Breast epithelium (tissue), 4 donors: ENCODE measurements around the gene POU3F3. TPM values are rescaled to one million over a fixed set of nuclear protein-coding genes. Genes with fewer than 3 reads are reported as not detected.

Experiments
- DNase-seq, 2 donors: peaks; one replicate each; pipeline ENCODE4 v3.0.0-alpha.2; 2019; ENCODE audit warnings: low spot score in 2 of 2
- H3K27ac ChIP-seq, 2 donors: fragments of 200-600 bp; sonication (generic) in 1 of 2; one replicate each; pipeline ENCODE4 v1.5.1; 2016 to 2019; ENCODE audit warnings: mild to moderate bottlenecking in 1 of 2
- H3K27me3 ChIP-seq, 2 donors: fragments of 200-600 bp; sonication (generic) in 1 of 2; one replicate each; pipeline versions ENCODE4 v1.5.1 to v1.6.0; 2017 to 2019; ENCODE audit warnings: control low read depth in 1 of 2, mild to moderate bottlenecking in 1 of 2
- H3K36me3 ChIP-seq: fragments of 200-600 bp; one replicate; pipeline ENCODE4 v1.5.1; 2019
- H3K4me1 ChIP-seq, 2 donors: fragments of 200-600 bp; sonication (generic); one replicate each; pipeline ENCODE4 v1.5.1; 2016 to 2019; ENCODE audit warnings: control low read depth in 1 of 2
- H3K4me3 ChIP-seq, 3 donors: fragments of 200-600 bp; sonication (generic); 1 replicate in 2 of 3; 2 replicates in 1 of 3; pipeline ENCODE4 v1.5.1; 2016 to 2019; ENCODE audit warnings: mild to moderate bottlenecking in 3 of 3, moderate library complexity in 2 of 3
- H3K9me3 ChIP-seq, 2 donors: fragments of 200-600 bp; sonication (generic) in 1 of 2; one replicate each; pipeline ENCODE4 v1.5.1; 2016 to 2019; ENCODE audit warnings: control low read depth in 1 of 2
- CTCF ChIP-seq, 3 donors: fragments of 450-650 bp; IDR thresholded peaks; one replicate each; pipeline ENCODE4 v1.5.1; 2016 to 2017; ENCODE audit warnings: antibody characterized with exemption in 3 of 3, mild to moderate bottlenecking in 3 of 3, moderate library complexity in 3 of 3
- POLR2A ChIP-seq: fragments of 450-650 bp; IDR thresholded peaks from one replicate; pipeline ENCODE4 v1.6.1; 2016; ENCODE audit warnings: antibody characterized with exemption, mild to moderate bottlenecking, moderate library complexity
- POLR2AphosphoS5 ChIP-seq, 3 donors: sonication (generic); formaldehyde crosslinking; IDR thresholded peaks; one replicate each; pipeline ENCODE4 v1.6.1; 2017; ENCODE audit warnings: antibody characterized with exemption in 3 of 3
- intact Hi-C: fragments of 100-400 bp; cut with DNase I; formaldehyde crosslinking; loops from one replicate; pipeline ENCODE4 v1.15.1; 2023; ENCODE audit warnings: low total_unique reads
- total RNA-seq, 3 donors: library from RNA; depleted of rRNA; stranded (reverse); fragments of >200 nt; gene quantifications; one replicate each; pipeline ENCODE4 v1.1.0, GENCODE V29; 2016

POU3F3 gene
- total RNA-seq, 3 donors from 2014 or later: 0.32 to 3.4 (median 0.98) TPM

- Histone ChIP-seq H3K27ac (peak overlapping the region in 1 of 2 donors; percentile 19), H3K27me3 (peaks cover 8 to 87% of the 10 kb centered on the region in 2 donors), H3K4me3 (peak overlapping the region in 1 of 3 donors; percentile 60), H3K9me3 (peaks cover 0 to 4% of the 10 kb centered on the region in 2 donors), H3K36me3 (no peaks in the 10 kb centered on the region), H3K4me1 (peaks cover 0 to 7% of the 10 kb centered on the region in 2 donors)
- TF ChIP-seq CTCF (IDR thresholded peaks at IDR 0.05) (no peak), POLR2A (no peak), POLR2AphosphoS5 (IDR thresholded peaks at IDR 0.05) (no peak)
- no peak for DNase-seq
- intact Hi-C loops: no loop called here
Measured at GRCh38 chr2:104856086-104856972, 2.4 kb downstream of the POU3F3 start.

DNA sequence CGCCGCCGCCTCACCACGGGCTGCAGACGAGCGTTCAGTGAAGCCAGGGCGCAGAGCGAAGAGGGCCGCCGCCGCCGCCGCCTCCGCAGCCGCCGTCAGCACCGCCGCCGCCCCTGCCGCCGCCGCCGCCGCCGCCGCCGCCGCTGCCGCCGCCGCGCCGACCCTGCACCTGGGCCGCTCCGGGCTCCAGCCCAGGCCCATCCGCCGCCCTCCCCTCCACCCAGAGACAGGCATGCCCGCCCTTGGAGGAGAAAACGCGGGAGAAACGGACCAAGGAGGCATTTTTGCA lies 3.0 kb downstream of the POU3F3 start:
- intact Hi-C loops: no loop called here
- H3K27ac ChIP-seq: peak overlapping the region in 1 of 2 donors; percentile 19
- H3K4me3 ChIP-seq: peak overlapping the region in 2 of 3 donors; percentile 15 to 60
- TF ChIP-seq POLR2A (no peak), POLR2AphosphoS5 (IDR thresholded peaks at IDR 0.05) (no peak), CTCF (IDR thresholded peaks at IDR 0.05) (no peak)
- H3K36me3 ChIP-seq: no peaks in the 10 kb centered on the region
- peaks cover 0 to 4% of the 10 kb centered on the region in 2 donors for H3K9me3 ChIP-seq
- no peak for DNase-seq
- peaks cover 0 to 5% of the 10 kb centered on the region in 2 donors for H3K4me1 ChIP-seq
- H3K27me3 ChIP-seq: peaks cover 8 to 87% of the 10 kb centered on the region in 2 donors

DNA sequence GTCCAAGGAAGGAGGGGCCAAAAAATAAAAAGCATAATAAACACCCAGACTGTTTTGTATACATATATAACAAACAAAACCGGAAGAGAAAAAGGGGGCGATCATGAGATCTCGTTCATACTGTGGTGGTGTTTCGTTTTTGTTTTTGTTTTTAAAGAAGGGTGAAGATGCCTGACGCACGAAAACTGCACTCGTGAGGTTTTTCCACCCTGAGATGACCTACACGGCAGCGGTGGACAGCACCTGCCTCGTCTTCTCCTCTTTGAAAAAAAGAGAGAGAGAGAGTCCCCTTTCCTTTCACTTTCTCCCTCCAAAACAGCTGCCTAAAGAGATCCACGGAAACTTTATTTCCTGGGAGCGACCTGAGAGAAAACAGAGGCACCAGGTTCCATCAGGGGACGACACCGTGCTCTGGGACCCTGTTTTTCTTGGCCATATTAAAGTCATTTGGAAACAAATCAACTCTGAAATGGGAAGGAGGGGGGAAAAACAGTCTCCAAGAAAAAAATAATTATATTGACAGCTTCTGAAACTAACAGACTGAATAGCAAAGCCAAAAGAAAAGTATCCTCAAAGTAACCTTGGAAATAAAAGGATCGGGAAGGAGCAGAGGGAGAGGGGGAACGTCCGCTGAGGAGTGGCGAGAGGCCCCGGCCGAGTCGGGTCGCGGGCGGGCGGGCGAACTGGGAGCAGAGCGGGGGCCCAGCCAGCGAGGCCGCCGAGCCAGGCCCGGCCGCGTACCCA lies 3.5 kb downstream of the POU3F3 start:
- peaks cover 0 to 4% of the 10 kb centered on the region in 2 donors for H3K9me3 ChIP-seq
- H3K4me3 ChIP-seq: peak overlapping the region; percentile 0 to 60 (median 15)
- intact Hi-C loops: no loop called here
- peaks cover 9 to 87% of the 10 kb centered on the region in 2 donors for H3K27me3 ChIP-seq
- no peaks in the 10 kb centered on the region for H3K36me3 ChIP-seq
- TF ChIP-seq CTCF (IDR thresholded peaks at IDR 0.05) (no peak), POLR2AphosphoS5 (IDR thresholded peaks at IDR 0.05) (no peak), POLR2A (no peak)
- no peak overlapping the region for H3K27ac ChIP-seq
- no peaks in the 10 kb centered on the region for H3K4me1 ChIP-seq
- DNase-seq: no peak

GRCh38 chr2:104858006-104858978 lies 4.4 kb downstream of the POU3F3 start:
- no peaks in the 10 kb centered on the region for H3K36me3 ChIP-seq
- no peak overlapping the region for H3K27ac ChIP-seq
- H3K4me1 ChIP-seq: no peaks in the 10 kb centered on the region
- H3K9me3 ChIP-seq: peaks cover 0 to 4% of the 10 kb centered on the region in 2 donors
- no peak for DNase-seq
- peaks cover 6 to 88% of the 10 kb centered on the region in 2 donors for H3K27me3 ChIP-seq
- peak overlapping the region in 1 of 3 donors; percentile 60 for H3K4me3 ChIP-seq
- intact Hi-C loops: no loop called here
- no peak for TF ChIP-seq POLR2AphosphoS5 (IDR thresholded peaks at IDR 0.05)
- no peak for TF ChIP-seq POLR2A
- TF ChIP-seq CTCF (IDR thresholded peaks at IDR 0.05): no peak
